ENCODE measurements around the gene APCDD1. TPM values are rescaled to one million over a fixed set of nuclear protein-coding genes. Genes with fewer than 3 reads are reported as not detected.

APCDD1 gene
- total RNA-seq, 1 experiment from 2014 or later: not detected

GRCh38 chr18:10473132-10473531, 18.7 kb downstream of the APCDD1 start:
- CTCF ChIA-PET: no interaction called here
- Histone ChIP-seq H3K4me2 (ENCODE audit: low read length) (no peak overlapping the region), H4K20me1 (ENCODE audit: insufficient read depth) (no peaks in the 10 kb centered on the region), H3K36me3 (ENCODE audit: control insufficient read depth in 1 of 2, insufficient read depth in 2 of 2, low read length in 2 of 2) (no peaks in the 10 kb centered on the region), H3K4me1 (ENCODE audit: control insufficient read depth in 1 of 2, insufficient read depth in 2 of 2, low read length in 2 of 2) (no peaks in the 10 kb centered on the region), H3K9me2 (ENCODE audit: insufficient read depth) (no peaks in the 10 kb centered on the region), H2AFZ (ENCODE audit: low read depth, low read length, poor library complexity, severe bottlenecking) (no peak overlapping the region), H3K4me3 (replicated peaks in 1 of 2; ENCODE audit: low read depth in 1 of 2, low read length in 2 of 2) (no peak overlapping the region), H3K79me2 (ENCODE audit: insufficient read depth, low read length) (no peaks in the 10 kb centered on the region), H3K9ac (ENCODE audit: low read length) (no peak overlapping the region), H3K27me3 (ENCODE audit: insufficient read depth, low read length) (peaks cover 37% of the 10 kb centered on the region), H3K27ac (ENCODE audit: low read depth, low read length) (no peak overlapping the region), H3K9me3 (ENCODE audit: control insufficient read depth in 1 of 2, insufficient read depth in 1 of 2, low read depth in 1 of 2, low read length in 2 of 2) (no peaks in the 10 kb centered on the region)
- intact Hi-C loops (cut with micrococcal nuclease): no loop called here
- no peak for ATAC-seq
- RAD21 ChIA-PET (ENCODE audit: low non-redundant PET in 1 of 2, low total read pairs in 2 of 2, uncharacterized antibody in 2 of 2, unreplicated experiment in 2 of 2): no interaction called here
- POLR2A ChIA-PET: no interaction called here
- TF ChIP-seq CBX3 (IDR thresholded peaks at IDR 0.05; ENCODE audit: low read depth) (no peak), ATF3 (IDR thresholded peaks at IDR 0.05) (no peak)
- no TSS peak for BruUV-seq (replicated peaks)
- DNase-seq (ENCODE audit: low read depth, low spot score): no peak

DNA sequence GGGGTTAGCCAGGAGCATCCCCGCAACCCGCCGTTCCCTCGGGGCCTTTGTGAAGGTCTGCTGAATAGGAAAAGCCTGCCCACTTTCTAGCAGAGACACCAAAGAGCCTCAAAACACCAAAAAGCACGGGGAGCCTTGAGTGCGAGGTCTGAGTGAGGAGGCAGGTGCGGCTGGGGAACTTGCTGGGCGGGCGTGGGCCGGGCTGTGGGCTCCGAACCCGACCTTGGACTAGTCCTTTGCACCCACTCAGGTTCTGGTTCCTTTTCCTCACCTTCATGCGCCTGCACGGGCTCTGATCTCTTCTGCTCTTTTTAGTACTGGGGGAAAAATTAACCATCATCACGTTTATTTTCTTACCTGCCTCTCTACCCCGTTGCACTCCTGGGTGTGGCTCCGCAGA, 19.9 kb downstream of the APCDD1 start:
- H3K9me3 ChIP-seq (ENCODE audit: control insufficient read depth in 1 of 2, insufficient read depth in 1 of 2, low read depth in 1 of 2, low read length in 2 of 2): no peaks in the 10 kb centered on the region
- no peaks in the 10 kb centered on the region for H3K9me2 ChIP-seq (ENCODE audit: insufficient read depth)
- no peaks in the 10 kb centered on the region for H3K36me3 ChIP-seq (ENCODE audit: control insufficient read depth in 1 of 2, insufficient read depth in 2 of 2, low read length in 2 of 2)
- no TSS peak for BruUV-seq (replicated peaks)
- ATAC-seq (no peak), DNase-seq (ENCODE audit: low read depth, low spot score) (no peak)
- peaks cover 40% of the 10 kb centered on the region for H3K27me3 ChIP-seq (ENCODE audit: insufficient read depth, low read length)
- ChIA-PET POLR2A (no interaction called here), RAD21 (ENCODE audit: low non-redundant PET in 1 of 2, low total read pairs in 2 of 2, uncharacterized antibody in 2 of 2, unreplicated experiment in 2 of 2) (no interaction called here), CTCF (no interaction called here)
- TF ChIP-seq YY1 (IDR thresholded peaks at IDR 0.05; ENCODE audit: extremely low read depth, insufficient replicate concordance, low read depth, low read length): no peak
- H3K9ac ChIP-seq (ENCODE audit: low read length): no peak overlapping the region
- H3K4me2 ChIP-seq (ENCODE audit: low read length): no peak overlapping the region
- no peak overlapping the region for H2AFZ ChIP-seq (ENCODE audit: low read depth, low read length, poor library complexity, severe bottlenecking)
- no peak overlapping the region for H3K27ac ChIP-seq (ENCODE audit: low read depth, low read length)
- intact Hi-C loops (cut with micrococcal nuclease): no loop called here
- H3K4me1 ChIP-seq (ENCODE audit: control insufficient read depth in 1 of 2, insufficient read depth in 2 of 2, low read length in 2 of 2): no peaks in the 10 kb centered on the region
- no peaks in the 10 kb centered on the region for H3K79me2 ChIP-seq (ENCODE audit: insufficient read depth, low read length)
- no peak overlapping the region for H3K4me3 ChIP-seq (replicated peaks in 1 of 2; ENCODE audit: low read depth in 1 of 2, low read length in 2 of 2)
- no peaks in the 10 kb centered on the region for H4K20me1 ChIP-seq (ENCODE audit: insufficient read depth)

DNA sequence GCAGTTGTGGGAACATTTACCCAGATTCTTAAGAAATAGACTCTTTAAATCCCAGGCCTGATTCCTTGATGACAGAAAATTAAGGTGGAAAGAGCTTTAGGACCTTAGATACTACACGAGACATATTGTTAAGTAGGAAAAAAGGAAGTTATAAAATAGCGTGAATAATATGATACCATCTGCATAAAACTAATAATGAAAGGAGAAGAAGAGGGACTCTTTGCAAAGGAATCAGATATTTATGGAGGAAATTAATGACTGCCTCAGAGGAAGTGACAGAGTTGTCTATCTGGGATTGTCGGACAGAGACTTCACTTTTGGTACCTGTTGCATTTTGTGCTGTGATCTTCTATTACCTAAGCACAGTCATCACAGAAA, 20.8 kb downstream of the APCDD1 start:
- H3K9me3 ChIP-seq (ENCODE audit: control insufficient read depth in 1 of 2, insufficient read depth in 1 of 2, low read depth in 1 of 2, low read length in 2 of 2): no peaks in the 10 kb centered on the region
- ChIA-PET RAD21 (ENCODE audit: low non-redundant PET in 1 of 2, low total read pairs in 2 of 2, uncharacterized antibody in 2 of 2, unreplicated experiment in 2 of 2) (interaction anchor here in 1 of 2 experiments (0.7 kb wide), 1 partner anchor 11 kb away, joined by 4 read pairs; no protein-coding TSS in a partner anchor), POLR2A (no interaction called here), CTCF (no interaction called here)
- no peaks in the 10 kb centered on the region for H3K9me2 ChIP-seq (ENCODE audit: insufficient read depth)
- H3K4me3 ChIP-seq (replicated peaks in 1 of 2; ENCODE audit: low read depth in 1 of 2, low read length in 2 of 2): no peak overlapping the region
- H3K4me1 ChIP-seq (ENCODE audit: control insufficient read depth in 1 of 2, insufficient read depth in 2 of 2, low read length in 2 of 2): no peaks in the 10 kb centered on the region
- no peaks in the 10 kb centered on the region for H3K36me3 ChIP-seq (ENCODE audit: control insufficient read depth in 1 of 2, insufficient read depth in 2 of 2, low read length in 2 of 2)
- H3K27ac ChIP-seq (ENCODE audit: low read depth, low read length): no peak overlapping the region
- H4K20me1 ChIP-seq (ENCODE audit: insufficient read depth): no peaks in the 10 kb centered on the region
- H3K9ac ChIP-seq (ENCODE audit: low read length): no peak overlapping the region
- no TSS peak for BruUV-seq (replicated peaks)
- DNase-seq (ENCODE audit: low read depth, low spot score) (no peak), ATAC-seq (no peak)
- no peak overlapping the region for H2AFZ ChIP-seq (ENCODE audit: low read depth, low read length, poor library complexity, severe bottlenecking)
- intact Hi-C loops (cut with micrococcal nuclease): no loop called here
- H3K27me3 ChIP-seq (ENCODE audit: insufficient read depth, low read length): peaks cover 43% of the 10 kb centered on the region
- no peak overlapping the region for H3K4me2 ChIP-seq (ENCODE audit: low read length)
- no peaks in the 10 kb centered on the region for H3K79me2 ChIP-seq (ENCODE audit: insufficient read depth, low read length)
- TF ChIP-seq YY1 (IDR thresholded peaks at IDR 0.05; ENCODE audit: extremely low read depth, insufficient replicate concordance, low read depth, low read length) (no peak), ATF3 (IDR thresholded peaks at IDR 0.05) (no peak), SP1 (IDR thresholded peaks at IDR 0.05; ENCODE audit: low read depth) (no peak), FOSL1 (IDR thresholded peaks at IDR 0.05; ENCODE audit: low read depth) (no peak), CBX3 (IDR thresholded peaks at IDR 0.05; ENCODE audit: low read depth) (no peak), TCF7L2 (IDR thresholded peaks at IDR 0.05; ENCODE audit: borderline replicate concordance, extremely low read depth, insufficient read depth, insufficient read length) (no peak), SRF (IDR thresholded peaks at IDR 0.05; ENCODE audit: low read depth) (no peak), EZH2phosphoT487 (IDR thresholded peaks at IDR 0.05; ENCODE audit: borderline replicate concordance) (no peak), POLR2AphosphoS5 (IDR thresholded peaks at IDR 0.05; ENCODE audit: low read depth, low read length) (no peak), EZH2 (IDR thresholded peaks at IDR 0.05) (no peak), RAD21 (IDR thresholded peaks at IDR 0.05; ENCODE audit: low read depth) (no peak), ZBTB33 (IDR thresholded peaks at IDR 0.05; ENCODE audit: extremely low read depth, insufficient replicate concordance, low read length) (no peak)
